ENCODE data around the gene CFAP46.
"Not testable (repeated sequence)": the region's sequence is repeated elsewhere in the genome, so short reads cannot be mapped to it uniquely, and the experiment has no call there.

Gene CFAP46

GRCh38 chr10:132924046-132924952, 18.1 kb downstream of the CFAP46 start:
- H3K9me3 ChIP-seq, result no peaks in the 10 kb centered on the region
- TF ChIP-seq CTCF (IDR thresholded peaks at IDR 0.05), result no peak
- H3K27me3 ChIP-seq, result no peaks in the 10 kb centered on the region
- no peaks in the 10 kb centered on the region for H3K36me3 ChIP-seq
- no peaks in the 10 kb centered on the region for H3K4me1 ChIP-seq (ENCODE audit: control insufficient read depth in 1 of 2, insufficient read depth in 1 of 2, low read depth in 1 of 2, low read length in 1 of 2)
- no peak overlapping the region for H3K27ac ChIP-seq
- H3K4me3 ChIP-seq (ENCODE audit: low read depth in 1 of 2, low read length in 1 of 2), result no peak overlapping the region

GRCh38 chr10:132923384-132923783, 19.0 kb downstream of the CFAP46 start:
- H3K36me3 ChIP-seq; H3K4me3 ChIP-seq (ENCODE audit: low read depth in 1 of 2, low read length in 1 of 2); H3K27me3 ChIP-seq; H3K9me3 ChIP-seq; H3K4me1 ChIP-seq (ENCODE audit: control insufficient read depth in 1 of 2, insufficient read depth in 1 of 2, low read depth in 1 of 2, low read length in 1 of 2); H3K27ac ChIP-seq: not testable (repeated sequence)

GRCh38 chr10:132922872-132923271, 19.5 kb downstream of the CFAP46 start:
- Histone ChIP-seq H3K9me3 (no peaks in the 10 kb centered on the region), H3K4me1 (ENCODE audit: control insufficient read depth in 1 of 2, insufficient read depth in 1 of 2, low read depth in 1 of 2, low read length in 1 of 2) (no peaks in the 10 kb centered on the region), H3K36me3 (no peaks in the 10 kb centered on the region), H3K27me3 (no peaks in the 10 kb centered on the region), H3K4me3 (ENCODE audit: low read depth in 1 of 2, low read length in 1 of 2) (no peak overlapping the region), H3K27ac (no peak overlapping the region)
- TF ChIP-seq CTCF (IDR thresholded peaks at IDR 0.05), result no peak

GRCh38 chr10:132921818-132922807, 20.3 kb downstream of the CFAP46 start:
- H3K9me3 ChIP-seq, result no peaks in the 10 kb centered on the region
- H3K27ac ChIP-seq, result no peak overlapping the region
- no peaks in the 10 kb centered on the region for H3K27me3 ChIP-seq
- H3K4me3 ChIP-seq (ENCODE audit: low read depth in 1 of 2, low read length in 1 of 2), result no peak overlapping the region
- TF ChIP-seq CTCF (IDR thresholded peaks at IDR 0.05), result no peak
- H3K4me1 ChIP-seq (ENCODE audit: control insufficient read depth in 1 of 2, insufficient read depth in 1 of 2, low read depth in 1 of 2, low read length in 1 of 2), result no peaks in the 10 kb centered on the region
- no peaks in the 10 kb centered on the region for H3K36me3 ChIP-seq

GRCh38 chr10:132921086-132921485, 21.3 kb downstream of the CFAP46 start:
- H3K36me3 ChIP-seq, result no peaks in the 10 kb centered on the region
- no peak overlapping the region for H3K27ac ChIP-seq
- no peak overlapping the region for H3K4me3 ChIP-seq (ENCODE audit: low read depth in 1 of 2, low read length in 1 of 2)
- H3K9me3 ChIP-seq, result no peaks in the 10 kb centered on the region
- no peaks in the 10 kb centered on the region for H3K4me1 ChIP-seq (ENCODE audit: control insufficient read depth in 1 of 2, insufficient read depth in 1 of 2, low read depth in 1 of 2, low read length in 1 of 2)
- no peak for TF ChIP-seq CTCF (IDR thresholded peaks at IDR 0.05)
- H3K27me3 ChIP-seq, result no peaks in the 10 kb centered on the region

All from neutrophil (primary cell).